ENCODE measurements around the gene HSF4.
"Not testable (repeated sequence)": the region's sequence is repeated elsewhere in the genome, so short reads cannot be mapped to it uniquely, and the experiment has no call there.

Gene HSF4, protein sequence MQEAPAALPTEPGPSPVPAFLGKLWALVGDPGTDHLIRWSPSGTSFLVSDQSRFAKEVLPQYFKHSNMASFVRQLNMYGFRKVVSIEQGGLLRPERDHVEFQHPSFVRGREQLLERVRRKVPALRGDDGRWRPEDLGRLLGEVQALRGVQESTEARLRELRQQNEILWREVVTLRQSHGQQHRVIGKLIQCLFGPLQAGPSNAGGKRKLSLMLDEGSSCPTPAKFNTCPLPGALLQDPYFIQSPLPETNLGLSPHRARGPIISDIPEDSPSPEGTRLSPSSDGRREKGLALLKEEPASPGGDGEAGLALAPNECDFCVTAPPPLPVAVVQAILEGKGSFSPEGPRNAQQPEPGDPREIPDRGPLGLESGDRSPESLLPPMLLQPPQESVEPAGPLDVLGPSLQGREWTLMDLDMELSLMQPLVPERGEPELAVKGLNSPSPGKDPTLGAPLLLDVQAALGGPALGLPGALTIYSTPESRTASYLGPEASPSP

DNA sequence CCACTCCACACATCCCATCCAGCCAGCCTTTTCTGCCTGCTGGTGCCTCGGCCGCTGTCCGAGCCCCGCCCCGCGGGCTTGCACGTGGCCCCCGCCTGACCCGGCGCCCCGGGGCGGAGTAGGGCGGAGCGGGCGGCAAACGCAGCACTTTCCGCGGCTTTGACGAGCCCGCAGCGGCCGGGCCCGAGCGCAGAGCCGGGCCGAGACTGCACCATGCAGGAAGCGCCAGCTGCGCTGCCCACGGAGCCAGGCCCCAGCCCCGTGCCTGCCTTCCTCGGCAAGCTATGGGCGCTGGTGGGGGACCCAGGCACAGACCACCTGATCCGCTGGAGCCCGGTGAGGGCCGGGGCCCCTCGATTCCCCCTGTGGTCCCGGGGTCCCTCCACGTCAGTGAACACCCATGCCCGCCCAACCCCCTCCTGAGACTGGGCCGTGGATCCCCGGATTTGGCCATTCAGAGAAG is at the start of gene HSF4:
TSS of gene HSF4 (plus strand) at position 147 of the 463 bp plus-strand sequence. CDS start at position 214, 67 bp downstream.
- DNase-seq (ENCODE audit: low read depth, low spot score) = no peak

DNA sequence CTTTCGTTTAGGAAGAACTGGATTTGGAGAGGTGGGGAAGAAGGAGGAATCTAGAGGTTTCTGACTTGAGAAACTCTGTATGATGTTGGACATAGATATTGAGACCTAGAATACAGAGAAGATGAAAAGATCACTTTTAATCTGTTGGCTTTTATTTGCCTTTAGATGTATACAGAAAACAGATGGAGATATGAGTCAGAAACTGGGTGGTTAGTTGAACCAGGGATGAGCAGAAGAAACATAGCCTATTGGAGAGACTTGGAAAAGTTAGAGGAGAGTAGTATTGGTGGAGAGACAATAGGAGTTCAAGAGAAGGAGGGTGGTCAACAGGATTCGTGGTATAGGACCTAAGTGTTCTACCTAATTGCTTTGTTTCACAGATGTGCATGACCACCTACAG is 49.8 kb upstream of the HSF4 start:
- no peak for DNase-seq (ENCODE audit: low read depth, low spot score)

DNA sequence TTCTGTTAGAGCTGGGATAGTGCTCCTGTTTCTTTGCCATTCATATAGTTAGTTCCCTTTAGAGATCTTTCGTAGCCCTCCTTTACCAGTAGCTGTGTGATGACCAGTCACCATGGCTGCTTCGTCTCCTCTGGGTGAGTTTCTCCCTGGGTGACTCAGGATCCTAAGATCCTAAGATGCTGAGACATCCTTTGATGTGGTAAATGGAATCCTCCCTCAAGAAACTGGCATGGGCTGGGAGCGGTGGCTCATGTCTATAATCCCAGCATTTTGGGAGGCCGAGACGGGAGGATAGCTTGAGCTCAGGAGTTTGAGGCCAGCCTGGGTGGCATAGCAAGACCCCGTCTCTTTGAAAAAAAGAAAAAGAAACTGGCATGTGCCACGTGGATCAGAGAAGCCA is 48.9 kb upstream of the HSF4 start:
- DNase-seq (ENCODE audit: low read depth, low spot score) = no peak

DNA sequence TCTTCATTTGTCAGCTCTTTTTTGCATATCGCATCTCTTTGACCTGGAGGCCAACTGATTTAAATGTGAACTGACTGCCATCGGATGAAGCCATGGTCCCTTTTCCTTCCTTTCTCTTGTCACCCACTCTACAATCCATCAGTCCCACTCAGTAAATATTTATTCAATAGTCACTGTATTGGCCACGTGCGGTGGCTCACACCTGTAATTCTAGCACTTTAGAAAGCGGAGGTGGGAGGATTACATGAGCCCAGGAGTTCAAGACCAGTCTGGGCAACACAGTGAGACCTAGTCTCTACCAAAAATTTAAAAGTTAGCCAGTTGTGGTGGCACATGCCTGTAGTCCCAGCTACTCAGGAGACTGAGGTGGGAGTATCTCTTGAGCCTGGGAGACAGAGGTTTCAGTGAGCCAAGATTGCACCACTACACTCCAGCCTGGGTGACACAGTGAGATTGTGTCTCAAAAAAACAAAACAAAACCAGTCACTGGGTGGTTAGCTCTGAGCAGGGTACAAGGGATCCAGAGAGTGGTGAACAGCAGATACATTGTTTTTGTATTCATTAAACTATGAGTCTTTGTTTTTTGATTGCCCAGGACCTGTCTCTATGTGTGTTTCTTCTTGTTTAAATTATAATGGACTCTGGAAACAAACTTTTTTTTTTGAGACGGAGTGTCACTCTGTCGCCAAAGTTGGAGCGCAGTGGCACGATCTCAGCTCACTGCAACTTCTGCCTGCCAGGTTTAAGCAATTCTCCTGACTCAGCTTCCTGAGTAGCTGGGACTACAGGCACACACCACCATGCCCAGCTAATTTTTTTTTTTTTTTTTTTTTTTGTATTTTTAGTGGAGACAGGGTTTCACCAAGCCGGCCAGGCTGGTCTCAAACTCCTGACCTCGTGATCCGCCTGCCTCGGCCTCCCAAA is 47.9 kb upstream of the HSF4 start:
- no peak for DNase-seq (ENCODE audit: low read depth, low spot score)

DNA sequence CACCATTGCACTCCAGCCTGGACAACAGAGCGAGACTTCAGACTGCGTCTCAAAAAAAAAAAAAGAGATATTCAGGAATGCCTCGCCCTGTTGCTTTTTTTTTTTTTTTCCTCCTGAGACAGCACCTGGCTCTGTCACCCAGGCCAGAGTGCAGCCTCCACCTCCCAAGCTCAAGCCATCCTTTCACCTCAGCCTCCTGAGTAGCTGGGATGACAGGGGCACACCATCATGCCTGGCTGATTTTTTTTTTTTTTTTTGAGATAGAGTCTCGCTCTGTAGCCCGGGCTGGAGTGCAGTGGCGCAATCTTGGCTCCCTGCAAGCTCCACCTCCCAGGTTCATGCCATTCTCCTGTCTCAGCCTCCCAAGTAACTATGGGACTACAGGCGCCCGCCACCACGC is 46.8 kb upstream of the HSF4 start:
- DNase-seq (ENCODE audit: low read depth, low spot score) = no peak

DNA sequence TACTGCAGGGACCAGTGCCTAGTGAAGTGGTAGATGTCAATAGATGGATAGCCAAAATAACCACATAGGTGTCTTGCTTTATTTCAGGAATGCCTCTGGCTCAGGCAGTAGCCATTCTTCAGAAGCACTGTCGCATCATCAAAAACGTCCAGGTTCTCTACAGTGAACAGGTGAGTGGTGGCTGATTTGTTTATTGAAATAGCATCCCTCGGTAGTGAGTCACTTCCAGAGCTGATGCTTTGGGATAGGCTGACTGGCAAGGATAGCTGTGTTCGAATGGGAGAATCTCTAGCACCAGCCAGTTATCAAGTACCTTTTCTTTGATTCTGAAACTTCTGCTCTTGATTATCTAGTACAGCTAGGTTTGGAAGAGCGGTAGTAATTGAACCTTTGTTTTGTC is 44.5 kb upstream of the HSF4 start:
- no peak for DNase-seq (ENCODE audit: low read depth, low spot score)

DNA sequence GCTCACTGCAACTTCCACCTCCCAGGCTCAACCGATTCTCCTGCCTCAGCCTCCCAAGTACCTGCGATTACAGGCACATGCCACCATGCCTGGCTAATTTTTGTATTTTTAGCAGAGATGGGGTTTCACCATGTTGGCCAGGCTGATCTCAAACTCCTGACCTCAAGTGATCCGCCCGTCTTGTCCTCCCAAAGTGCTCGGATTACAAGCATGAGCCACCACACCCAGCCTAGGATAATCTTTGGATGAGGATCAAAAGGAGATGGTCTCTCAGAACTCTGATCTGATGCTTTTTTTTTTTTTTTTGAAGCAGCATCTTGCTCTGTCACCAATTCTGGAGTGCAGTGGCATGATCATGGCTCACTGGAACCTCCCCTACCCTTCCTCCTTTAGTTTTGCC is 41.7 kb upstream of the HSF4 start:
- not testable (repeated sequence) for DNase-seq (ENCODE audit: low read depth, low spot score)

DNA sequence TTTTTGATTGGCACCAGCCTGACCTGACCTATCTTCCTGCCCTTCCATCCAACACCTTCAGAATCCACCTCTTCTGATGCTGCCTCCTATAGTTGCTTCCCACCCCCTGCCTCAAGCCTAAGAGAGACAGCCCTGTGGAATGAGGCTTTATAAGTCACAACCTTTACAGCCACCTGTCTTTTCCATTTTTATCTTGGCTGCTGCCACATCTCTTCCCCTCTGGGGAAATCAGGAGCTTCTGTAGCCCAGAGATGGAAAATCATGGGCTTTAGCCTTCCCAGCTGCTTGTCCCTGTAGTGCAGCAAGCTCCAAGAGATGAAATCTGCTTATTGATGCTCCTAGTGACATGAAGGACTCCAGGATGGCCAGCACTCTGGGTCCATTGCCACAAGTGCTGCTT is 36.1 kb upstream of the HSF4 start:
- no peak for DNase-seq (ENCODE audit: low read depth, low spot score)

DNA sequence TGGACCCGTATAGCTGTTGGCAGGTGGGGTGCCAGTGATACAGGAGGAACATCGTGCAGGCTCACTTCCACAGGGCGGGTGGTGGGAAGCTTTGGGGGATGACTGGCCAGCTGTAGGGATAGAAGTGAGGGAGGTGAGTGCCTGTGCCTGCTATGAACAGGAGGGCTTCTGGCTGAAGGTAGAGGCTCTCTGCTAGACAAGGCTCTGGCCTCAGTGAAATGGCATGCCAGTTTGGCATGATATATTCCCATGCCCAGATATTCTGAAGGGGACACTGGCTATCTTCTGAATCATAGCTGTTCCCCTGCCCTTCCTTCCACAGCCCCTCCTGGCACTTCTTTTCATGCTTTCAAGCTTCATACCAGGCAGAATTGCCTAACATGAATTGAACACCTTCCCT is 35.7 kb upstream of the HSF4 start:
- DNase-seq (ENCODE audit: low read depth, low spot score) = no peak

DNA sequence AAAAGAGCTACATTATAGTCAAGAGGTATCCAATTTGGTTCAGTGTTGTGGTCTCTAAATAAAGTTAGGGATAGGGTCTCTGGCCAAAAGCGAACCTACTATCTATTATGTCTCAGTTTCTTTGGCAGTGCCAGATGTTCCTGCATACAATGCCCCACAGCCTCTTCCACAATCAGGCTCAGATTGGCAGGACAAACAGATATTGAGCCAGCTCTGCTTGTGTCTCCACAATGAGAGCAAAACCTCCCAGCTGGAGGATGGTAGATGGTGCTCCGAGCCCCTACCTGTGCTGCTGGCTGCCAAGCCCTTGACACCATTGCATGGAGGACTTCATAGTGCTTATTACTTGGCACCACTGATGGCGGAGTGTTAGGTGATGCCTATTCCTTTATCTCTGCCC is 35.1 kb upstream of the HSF4 start:
- no peak for DNase-seq (ENCODE audit: low read depth, low spot score)

DNA sequence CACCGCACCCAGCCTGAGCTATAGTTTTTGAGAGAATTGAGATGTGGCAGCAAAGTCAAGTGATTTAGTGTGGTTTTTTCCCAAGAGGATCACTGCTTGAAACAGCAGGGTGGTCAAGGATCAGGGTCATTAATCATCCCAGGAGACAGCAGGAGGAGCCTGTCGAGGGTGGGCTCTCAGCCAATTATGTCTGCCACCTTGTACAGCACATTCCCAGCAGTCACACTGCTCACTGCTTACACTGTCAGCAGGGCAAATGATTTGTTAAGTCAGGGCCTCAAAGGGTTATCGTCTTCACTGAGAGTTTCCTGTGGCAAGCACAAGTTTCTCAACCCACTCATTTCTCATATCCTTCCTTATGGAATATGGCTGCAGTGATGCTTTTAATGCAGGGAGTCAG is 26.9 kb upstream of the HSF4 start:
- no peak for DNase-seq (ENCODE audit: low read depth, low spot score)

DNA sequence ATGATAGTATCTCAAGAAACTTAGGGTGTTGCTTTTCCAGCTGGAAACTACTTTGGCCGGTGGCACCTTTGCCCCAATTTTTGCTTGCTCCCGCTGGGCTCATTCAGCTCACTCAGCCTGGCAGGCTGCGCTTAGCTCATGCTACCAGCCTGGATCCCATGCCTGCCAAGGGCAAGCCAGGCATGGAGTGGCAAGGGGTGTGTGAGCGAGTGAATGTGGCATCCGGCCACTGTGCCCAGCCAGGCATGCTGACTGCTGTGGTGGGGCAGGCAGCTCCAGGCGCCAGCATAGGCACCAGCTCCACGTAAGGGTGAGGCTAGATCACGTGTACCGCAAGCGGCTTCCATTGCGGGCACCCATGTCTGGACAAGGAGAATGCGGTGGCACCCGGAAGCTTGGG is 23.2 kb upstream of the HSF4 start:
- no peak for DNase-seq (ENCODE audit: low read depth, low spot score)

DNA sequence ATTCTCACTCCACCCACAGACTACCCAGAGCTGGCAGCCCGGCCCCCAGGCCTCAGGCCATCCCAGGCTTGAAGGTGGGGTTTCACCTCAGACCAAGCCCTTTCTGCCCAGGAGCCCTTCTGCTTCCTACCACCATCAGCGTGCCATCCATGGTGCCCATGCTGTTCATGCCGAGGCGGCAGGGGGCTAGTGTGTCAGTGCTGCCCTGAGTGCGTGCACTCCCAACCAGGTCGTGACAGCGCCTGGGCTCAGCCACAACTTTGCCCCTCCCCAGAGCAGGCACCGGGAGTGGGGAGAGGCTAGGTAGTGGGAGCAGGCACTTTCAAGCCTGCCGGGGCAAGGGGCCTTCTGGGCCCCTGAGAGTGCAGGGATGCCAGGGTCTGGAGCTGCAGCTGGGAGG is 22.2 kb upstream of the HSF4 start:
- DNase-seq (ENCODE audit: low read depth, low spot score) = no peak

DNA sequence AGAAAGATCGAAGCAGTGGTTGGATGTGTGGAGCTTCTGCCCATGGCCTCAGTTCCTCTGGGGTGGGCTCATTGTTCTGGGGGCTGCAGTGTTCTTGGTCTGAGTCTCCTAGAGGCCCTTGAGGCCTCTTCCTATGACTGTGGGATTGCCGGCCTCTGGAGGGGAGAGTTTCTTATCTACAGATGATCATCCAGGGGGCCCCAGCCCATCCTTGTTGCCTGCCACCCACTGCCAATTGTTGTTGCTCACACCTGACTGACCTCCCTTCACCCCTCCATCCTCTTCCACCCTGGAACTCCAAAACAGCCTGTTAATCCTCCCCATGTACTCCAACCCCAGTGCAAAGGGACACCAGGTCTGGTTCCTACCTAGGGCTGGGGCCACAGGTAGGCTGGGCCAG is 19.6 kb upstream of the HSF4 start:
- no peak for DNase-seq (ENCODE audit: low read depth, low spot score)

DNA sequence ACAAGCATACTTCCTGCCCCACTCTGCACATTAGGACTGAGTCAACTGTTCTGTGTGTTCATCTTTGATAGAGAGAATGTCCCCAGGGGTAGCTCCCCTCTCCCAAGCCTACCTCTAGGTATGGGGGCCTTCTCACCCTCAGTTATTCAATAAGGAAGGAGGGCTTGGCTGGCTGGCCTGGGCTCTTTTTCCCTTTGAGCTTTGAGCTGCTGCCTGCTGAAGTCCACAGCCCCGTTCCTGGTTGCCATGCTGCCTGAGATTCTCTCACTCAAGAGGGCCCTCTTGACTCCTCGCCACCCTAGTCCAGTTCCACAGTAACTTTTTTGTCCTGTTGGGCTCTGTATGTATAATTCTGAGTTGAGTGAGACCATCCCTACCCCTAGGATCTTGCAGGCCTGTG is 18.8 kb upstream of the HSF4 start:
- no peak for DNase-seq (ENCODE audit: low read depth, low spot score)

DNA sequence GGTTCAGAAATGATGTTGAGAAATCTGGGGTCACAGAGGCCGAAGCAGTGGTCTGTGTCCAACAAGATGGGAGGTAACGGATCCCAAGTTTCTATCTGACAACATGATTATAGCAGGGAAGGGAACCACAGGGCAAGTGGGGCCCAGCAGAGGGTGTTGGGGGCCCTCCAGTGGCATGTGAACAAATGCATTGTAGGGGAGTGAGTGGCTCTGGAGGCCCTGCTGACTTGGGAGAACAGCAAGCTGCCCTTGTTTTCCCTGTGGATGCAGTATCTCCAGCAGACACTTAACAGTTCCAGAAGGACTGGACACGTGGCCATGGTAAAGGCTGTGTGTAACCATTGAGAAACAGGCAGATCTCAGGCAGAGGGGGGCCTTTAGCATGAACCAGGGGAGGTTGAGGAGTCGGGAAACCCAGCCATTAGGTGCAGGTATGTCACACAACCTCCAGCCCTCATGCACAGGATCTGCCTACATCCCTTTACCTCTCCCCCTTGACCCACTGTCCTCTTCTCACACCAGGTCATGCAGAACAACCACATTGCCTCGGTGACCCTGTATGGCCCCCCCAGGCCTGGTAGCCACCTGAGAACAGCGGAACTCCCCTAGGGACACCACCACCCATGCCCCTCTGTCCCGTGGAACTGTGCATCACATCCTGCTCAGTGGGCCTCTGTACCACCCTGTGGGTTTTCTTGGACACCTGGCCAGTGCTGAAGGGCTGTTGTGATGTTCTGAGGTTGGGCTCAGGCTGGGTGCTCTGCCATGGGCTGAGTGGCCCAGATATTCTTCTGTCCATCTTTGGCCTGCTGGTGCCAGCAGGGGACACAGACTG is 17.8 kb upstream of the HSF4 start:
- no peak for DNase-seq (ENCODE audit: low read depth, low spot score)

DNA sequence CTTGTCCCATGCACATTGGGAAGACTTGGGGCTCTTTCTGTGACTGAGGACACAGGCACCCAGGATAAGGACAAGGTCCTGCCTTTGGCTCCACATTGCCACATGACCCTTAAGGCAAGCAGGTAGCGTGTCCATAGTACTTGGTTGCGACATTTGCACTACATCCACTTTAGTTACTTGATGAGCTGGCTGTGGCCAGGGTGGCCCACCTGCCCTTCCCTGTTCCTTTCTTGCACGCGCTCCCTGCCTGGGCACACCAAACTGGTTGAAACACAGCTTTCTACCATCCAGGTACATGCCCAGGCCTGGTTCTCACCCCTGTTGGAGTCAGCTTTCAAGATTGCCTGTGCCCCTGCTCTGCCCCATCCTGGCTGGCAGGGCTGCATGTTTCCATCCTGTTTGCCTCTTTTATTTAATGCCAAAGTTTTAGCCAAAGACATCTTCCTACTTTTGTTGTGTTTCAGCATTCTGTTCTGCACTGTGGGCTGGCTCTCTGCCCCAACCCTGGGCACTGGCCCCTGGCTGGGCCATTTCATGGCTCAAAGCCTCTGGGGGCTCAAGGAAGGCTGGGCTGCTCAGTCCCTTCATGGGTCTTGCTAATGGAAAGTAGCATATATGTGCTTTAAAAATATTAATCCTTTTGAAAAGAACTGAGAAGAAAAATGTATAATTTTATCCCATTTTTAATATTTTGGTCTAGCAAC is 17.0 kb upstream of the HSF4 start:
- DNase-seq (ENCODE audit: low read depth, low spot score) = no peak

DNA sequence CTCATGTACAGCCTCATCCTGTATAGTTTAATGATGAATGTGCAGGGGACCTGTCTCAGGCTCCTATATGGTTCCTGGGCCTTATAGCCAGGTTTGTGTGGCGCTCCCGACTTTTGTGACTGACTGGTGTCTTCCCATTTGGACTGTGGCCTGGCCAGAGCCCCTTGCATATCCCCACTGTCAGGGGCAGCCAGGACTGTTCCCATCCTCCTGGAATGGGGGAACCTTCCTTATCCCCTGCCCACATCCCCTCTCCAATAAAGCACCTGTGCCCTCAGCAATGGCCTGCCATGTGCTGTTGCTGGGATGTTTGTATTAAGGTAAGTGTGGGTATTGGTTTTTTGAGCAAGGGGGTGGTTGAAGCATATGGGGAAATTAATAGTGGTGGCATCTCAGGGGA is 16.3 kb upstream of the HSF4 start:
- no peak for DNase-seq (ENCODE audit: low read depth, low spot score)

DNA sequence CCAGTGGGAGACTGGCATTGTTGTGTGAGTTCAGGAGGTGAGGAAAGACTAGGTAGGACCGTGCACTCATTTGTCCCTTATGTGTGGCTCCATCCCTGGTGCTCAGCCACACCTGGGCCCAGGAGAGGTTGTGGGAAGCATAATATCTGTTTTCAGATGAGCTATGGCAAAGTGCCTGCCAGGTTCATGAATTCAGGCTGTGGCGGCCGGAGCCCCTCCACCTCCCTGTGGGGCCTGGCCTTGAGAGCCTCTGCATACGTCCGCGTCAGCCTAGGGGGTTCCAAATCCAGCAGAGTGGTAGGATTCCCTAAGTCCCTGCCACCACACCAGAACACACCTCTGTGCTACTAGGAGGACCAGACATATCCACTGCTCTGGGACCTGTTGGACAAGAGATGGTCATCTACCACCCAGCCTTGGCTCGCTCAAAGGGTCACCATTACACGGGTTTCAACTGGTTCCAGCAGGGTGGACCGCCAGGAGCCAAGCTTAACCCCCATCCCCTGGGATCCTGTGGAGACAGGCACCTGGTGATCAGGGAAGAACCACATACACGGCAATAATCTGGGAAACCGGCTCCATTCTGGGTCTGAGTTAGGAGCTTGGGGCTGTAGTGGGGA is 15.8 kb upstream of the HSF4 start:
- DNase-seq (ENCODE audit: low read depth, low spot score) = no peak

DNA sequence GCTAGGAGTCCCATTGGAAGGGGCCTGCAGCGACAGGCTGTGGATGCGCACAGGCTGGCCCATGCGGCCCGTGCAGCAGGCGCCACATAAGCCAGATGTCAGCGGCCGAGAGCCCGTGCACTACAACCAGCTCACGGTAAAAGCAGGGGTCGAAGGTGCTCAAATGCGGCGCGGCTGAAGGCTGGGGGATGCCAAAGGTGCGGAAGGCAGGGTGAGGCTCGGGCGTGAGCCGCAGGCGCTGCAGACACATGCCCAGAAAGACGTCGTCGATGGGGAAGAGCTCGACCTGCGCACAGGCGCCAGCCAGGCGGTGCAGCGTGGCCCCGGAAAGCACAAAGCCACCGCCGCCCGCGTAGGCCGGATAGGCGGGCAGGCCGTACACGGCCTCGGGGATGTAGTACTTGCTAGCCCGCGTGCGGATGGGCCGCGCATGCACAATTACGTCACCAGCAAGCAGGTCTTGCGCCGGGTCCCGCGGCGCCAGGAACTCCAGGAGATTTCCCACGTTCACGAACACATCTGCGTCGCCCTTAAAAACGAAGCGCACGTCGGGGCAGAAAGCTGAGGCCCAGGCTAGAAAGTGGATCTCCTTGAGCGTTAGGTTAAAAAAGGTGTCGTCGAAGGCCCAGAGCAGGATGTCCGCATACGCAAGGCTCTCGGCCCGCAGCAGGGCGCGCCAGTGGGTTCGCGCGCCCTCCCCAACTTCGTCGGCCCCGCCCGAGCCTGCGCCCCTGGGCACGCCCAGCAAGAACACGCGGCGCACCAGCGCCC is 15.1 kb upstream of the HSF4 start:
- no peak for DNase-seq (ENCODE audit: low read depth, low spot score)

Data from brain pericyte (primary cell).